GM19238 (cell line): Measurements from ENCODE around the gene KLHDC8B.
"Not testable (repeated sequence)": the region's sequence is repeated elsewhere in the genome, so short reads cannot be mapped to it uniquely, and the experiment has no call there.

Source experiments
- DNase-seq: peaks from one replicate; pipeline ENCODE4 v3.0.0; 2011; ENCODE audit warnings: low spot score; ENCODE audit not compliant: insufficient read length

The KLHDC8B gene

DNA sequence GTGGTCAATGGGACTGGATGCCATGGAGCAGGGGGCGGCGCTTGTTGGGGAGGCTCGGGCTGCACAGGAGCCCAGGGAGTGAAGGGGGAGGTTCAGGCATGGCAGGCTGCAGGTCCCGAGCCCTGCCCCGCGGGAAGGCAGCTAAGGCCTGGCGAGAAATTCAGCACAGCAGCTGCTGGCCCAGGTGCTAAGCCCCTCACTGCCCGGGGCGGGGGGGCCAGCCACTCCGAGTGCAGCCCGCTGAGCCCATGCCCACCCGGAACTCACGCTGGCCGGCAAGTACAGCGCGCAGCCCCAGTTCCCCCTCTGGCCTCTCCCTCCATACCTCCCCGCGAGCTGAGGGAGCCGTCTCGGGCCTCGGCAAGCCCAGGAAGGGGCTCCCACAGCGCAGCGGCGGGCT lies 11.3 kb downstream of the KLHDC8B start:
- DNase-seq: no peak

- no peak for DNase-seq
Measured at GRCh38 chr3:49183873-49184272, 12.5 kb downstream of the KLHDC8B start.

DNA sequence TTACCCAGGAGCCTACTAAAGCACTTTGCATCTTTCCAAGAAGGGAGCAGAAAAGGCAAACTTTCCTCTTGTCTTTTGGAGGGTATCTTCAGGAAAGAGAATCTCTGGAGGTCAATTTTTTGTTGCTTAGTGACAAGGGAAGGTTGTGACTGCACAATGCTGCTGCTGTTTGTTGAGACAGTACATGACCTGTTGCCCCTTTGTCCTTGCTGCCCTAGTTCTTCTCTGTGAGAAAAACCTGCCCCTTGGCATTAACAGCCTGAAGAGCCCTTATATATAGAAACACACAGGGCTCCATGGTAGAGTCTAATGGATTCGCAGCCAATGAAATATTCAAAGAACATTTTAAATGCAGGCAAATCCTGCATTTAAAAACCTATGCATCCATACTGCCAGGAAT lies 20.3 kb downstream of the KLHDC8B start:
- no peak for DNase-seq

DNA sequence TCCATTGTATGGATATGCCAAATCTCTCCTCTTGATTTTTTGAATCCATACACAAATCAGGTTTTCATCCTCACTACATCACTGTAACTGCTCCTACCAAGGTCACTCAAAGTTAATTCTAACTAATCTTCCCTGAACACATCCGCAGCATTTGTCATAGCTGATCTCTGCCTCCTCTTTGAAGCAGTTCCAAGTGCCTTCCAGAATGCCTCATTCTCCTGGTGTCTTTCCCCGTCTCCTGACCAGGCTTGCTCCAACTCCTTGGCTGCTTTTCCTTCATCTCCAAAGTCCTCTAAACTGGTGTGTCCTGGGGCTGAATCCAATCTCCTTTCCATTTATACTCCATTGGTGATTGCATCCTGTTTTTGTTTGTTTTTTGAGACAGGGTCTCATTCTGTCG lies 26.8 kb downstream of the KLHDC8B start:
- DNase-seq: no peak

DNA sequence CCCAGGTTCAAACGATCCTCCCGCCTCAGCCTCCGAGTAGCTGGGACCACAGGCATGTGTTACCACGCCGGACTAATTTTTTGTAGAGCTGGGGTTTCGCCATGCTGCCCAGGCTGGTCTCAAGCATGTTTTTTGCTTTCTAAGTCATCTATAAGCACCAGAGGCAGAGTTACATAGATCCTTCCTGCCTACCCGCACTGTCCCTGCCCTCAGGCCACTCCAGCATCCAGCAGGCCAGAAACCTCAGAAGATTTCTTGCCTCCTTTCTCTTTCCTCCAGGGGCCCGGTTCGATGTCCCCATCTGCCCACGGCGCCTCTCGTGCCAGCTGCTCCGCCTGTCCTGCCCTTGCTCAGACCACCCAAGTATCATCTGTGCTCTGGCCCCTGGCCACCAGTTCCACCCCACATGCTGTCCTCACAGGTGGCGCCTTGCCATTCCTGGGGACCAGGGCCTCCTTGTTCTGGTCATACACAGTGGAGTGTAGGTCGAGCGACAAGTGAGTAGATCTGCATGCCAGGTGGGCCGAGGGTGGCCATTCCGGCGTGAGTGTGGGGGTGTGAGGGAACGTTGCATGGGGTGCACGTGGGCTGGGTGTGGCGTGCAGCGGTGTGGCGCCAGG lies 27.3 kb downstream of the KLHDC8B start:
- no peak for DNase-seq

DNA sequence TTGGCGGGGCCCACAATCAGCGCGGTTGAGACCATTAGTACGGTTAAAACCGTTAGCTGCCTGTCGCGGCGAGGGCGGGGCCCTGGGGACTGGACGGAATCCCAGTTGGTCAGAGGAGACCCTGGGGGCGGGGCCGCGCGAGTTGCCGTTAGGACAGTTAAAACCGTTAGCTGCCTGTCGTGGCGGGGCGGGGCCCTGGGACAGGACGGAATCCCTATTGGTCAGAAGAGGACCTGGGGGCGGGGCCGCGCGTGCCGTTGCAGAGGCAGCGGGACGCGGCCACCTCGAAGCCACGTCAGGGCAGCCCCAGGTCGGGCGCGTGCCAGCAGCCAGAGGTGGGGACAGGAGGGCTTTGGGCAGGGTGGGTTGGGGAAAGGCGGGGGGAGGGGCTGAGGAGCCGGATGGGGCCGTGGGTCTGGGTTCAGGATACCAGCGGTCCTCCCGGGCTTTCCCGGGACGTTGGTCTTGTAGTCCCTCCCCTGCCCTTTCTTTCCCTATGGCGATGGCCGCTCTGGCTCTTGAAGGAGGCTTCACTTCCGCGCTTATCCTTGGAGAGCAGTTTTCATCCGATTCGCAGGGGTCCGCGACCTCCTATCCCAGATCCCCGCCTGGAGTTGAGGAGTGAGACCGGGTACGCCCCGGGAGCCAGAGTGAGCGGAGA lies 28.0 kb downstream of the KLHDC8B start:
- DNase-seq: no peak

DNA sequence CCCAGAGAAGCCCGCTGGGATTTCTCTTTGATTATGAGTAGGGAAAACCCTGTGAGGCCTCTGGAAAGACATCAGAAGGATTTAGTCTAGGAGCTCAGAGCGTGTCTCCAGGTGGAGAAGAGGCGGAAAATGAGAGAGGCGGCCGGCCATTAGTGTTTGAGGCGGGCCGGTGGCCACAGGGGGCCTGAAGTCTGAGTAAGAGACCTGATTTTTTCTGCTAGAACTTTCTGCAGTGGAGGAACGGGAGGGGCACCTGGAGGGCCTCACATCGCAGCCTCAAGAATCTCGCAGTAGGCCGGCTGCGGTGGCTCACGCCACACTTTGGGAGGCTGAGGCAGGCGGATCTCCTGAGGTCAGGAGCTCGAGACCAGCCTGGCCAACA lies 28.5 kb downstream of the KLHDC8B start:
- no peak for DNase-seq

GRCh38 chr3:49213541-49213943 lies 42.1 kb downstream of the KLHDC8B start:
- DNase-seq: no peak

- no peak for DNase-seq
Measured at GRCh38 chr3:49213998-49214397, 42.6 kb downstream of the KLHDC8B start.

GRCh38 chr3:49216687-49217086 lies 45.3 kb downstream of the KLHDC8B start:
- not testable (repeated sequence) for DNase-seq

DNA sequence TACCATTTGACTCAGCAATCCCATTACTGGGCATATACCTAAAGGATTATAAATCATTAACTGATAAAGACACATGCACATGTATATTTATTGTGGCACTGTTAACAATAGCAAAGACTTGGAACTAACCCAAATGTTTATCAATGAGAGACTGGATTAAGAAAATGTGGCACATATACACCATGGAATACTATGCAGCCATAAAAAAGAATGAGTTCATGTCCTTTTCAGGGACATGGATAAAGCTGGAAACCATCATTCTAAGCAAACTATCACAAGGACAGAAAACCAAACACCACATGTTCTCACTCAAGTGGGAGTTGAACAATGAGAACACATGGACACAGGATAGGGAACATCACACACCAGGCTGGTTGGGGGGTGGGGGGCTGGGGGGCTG lies 45.7 kb downstream of the KLHDC8B start:
- not testable (repeated sequence) for DNase-seq

GRCh38 chr3:49217688-49218470 lies 46.5 kb downstream of the KLHDC8B start:
- DNase-seq: no peak

GRCh38 chr3:49218471-49218989 lies 47.1 kb downstream of the KLHDC8B start:
- DNase-seq: not testable (repeated sequence)

DNA sequence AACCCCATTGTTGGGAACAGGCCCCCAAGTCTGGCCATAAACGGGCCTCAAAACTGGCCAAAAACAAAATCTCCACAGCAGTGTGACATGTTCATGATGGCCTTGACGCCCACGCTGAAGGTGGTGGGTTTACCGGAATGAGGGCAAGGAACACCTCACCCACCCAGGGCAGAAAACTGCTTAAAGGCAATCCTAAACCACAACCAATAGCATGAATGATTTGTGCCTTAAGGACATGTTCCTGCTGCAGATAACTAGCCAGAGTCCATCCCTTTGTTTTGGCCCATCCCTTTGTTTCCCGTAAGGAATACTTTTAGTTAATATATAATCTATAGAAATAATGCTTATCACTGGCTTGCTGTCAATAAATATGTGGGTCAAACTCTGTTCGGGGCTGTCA lies 47.7 kb downstream of the KLHDC8B start:
- no peak for DNase-seq

DNA sequence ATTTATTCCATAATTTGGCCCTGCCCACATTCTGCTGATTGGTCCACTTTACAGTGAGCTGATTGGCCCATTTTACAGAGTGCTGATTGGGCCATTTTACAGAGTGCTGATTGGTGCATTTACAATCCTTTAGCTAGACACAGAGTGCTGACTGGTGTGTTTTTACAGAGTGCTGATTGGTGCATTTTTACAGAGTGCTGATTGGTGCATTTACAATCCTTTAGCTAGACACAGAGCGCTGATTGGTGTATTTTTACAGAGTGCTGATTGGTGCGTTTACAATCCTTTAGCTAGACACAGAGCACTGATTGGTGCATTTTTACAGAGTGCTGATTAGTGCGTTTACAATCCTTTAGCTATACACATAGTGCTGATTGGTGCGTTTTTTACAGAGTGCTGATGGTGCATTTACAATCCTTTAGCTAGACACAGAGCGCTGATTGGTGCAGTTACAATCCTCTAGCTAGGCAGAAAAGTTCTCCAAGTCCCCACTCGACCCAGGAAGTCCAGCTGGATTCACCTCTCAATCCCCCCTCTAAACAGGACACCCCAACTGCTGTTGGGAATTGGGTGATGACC lies 49.7 kb downstream of the KLHDC8B start:
- not testable (repeated sequence) for DNase-seq

- no peak for DNase-seq
Measured at GRCh38 chr3:49222002-49222401, 50.6 kb downstream of the KLHDC8B start.
